HG02571 (cell line): Measurements from ENCODE around the gene SUGP1.
"Not testable (repeated sequence)": the region's sequence is repeated elsewhere in the genome, so short reads cannot be mapped to it uniquely, and the experiment has no call there.

Source experiments
- ATAC-seq: cut with Tn5 transposase; IDR thresholded peaks from one replicate; pipeline ENCODE4 v1.9.1; 2021; ENCODE audit warnings: mild to moderate bottlenecking, moderate library complexity; ENCODE audit not compliant: unreplicated experiment

The SUGP1 gene

GRCh38 chr19:19268453-19269385, 51.6 kb downstream of the SUGP1 start:
- no peak for ATAC-seq

- ATAC-seq: no peak
Measured at GRCh38 chr19:19267305-19267704, 53.0 kb downstream of the SUGP1 start.

GRCh38 chr19:19263886-19264487, 56.3 kb downstream of the SUGP1 start:
- ATAC-seq: no peak

GRCh38 chr19:19262190-19263057, 57.9 kb downstream of the SUGP1 start:
- ATAC-seq: no peak

- no peak for ATAC-seq
Measured at GRCh38 chr19:19261350-19262189, 58.7 kb downstream of the SUGP1 start.

- no peak for ATAC-seq
Measured at GRCh38 chr19:19260417-19261214, 59.7 kb downstream of the SUGP1 start.

GRCh38 chr19:19259741-19260140, 60.6 kb downstream of the SUGP1 start:
- ATAC-seq: no peak

- no peak for ATAC-seq
Measured at GRCh38 chr19:19258589-19259338, 61.5 kb downstream of the SUGP1 start.

GRCh38 chr19:19257836-19258588, 62.3 kb downstream of the SUGP1 start:
- ATAC-seq: no peak

- no peak for ATAC-seq
Measured at GRCh38 chr19:19257137-19257536, 63.2 kb downstream of the SUGP1 start.

- ATAC-seq: no peak
Measured at GRCh38 chr19:19256072-19256969, 64.0 kb downstream of the SUGP1 start.

GRCh38 chr19:19253409-19253808, 66.9 kb downstream of the SUGP1 start:
- not testable (repeated sequence) for ATAC-seq

- no peak for ATAC-seq
Measured at GRCh38 chr19:19250196-19250801, 70.0 kb downstream of the SUGP1 start.

GRCh38 chr19:19240476-19240875, 79.8 kb downstream of the SUGP1 start:
- ATAC-seq: no peak

- ATAC-seq: no peak
Measured at GRCh38 chr19:19239675-19240074, 80.6 kb downstream of the SUGP1 start.

- ATAC-seq: no peak
Measured at GRCh38 chr19:19238126-19238894, 82.0 kb downstream of the SUGP1 start.
